NCI-H510A treated with DMSO at 0.1 percent for 48 hours (cell line): ENCODE results near the gene CTNND2.
"Not testable (repeated sequence)": the region's sequence is repeated elsewhere in the genome, so short reads cannot be mapped to it uniquely, and the experiment has no call there.

Experiments used
- DNase-seq: peaks from one replicate; lab custom pipeline; 2025; lab: John Stamatoyannopoulos, UW

The CTNND2 gene

DNA sequence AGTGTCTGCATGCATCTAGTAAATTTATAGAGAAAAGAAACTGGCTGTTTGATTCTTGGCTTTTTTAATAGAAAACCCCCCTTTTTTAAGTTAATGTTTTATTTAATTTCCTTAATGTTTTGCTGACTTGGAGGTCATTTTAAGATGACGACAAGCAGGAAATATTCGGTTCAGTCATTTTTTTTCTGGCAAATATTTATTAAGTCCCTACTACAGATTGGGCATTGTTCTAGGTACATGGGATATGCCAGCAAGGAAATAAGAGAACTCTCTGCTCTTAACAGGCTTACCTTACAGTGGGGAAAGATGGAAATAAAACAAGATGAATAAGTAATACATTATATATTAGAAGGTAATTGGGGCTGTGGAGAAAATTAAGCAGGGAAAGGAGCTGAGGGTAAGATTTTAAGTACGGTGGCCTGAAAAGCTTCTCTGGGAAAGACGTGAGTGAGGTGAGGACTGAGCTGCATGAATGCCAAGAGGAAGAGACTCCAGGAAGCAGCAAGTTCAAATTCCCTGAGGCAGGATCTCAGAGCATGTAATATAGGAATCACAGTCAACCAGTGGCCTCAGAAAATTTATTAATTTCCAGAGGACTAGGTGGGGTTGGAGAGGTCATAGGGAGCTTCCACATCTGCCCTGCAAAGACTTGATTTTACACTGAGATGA, 827.2 kb downstream of the CTNND2 start:
- no peak for DNase-seq

DNA sequence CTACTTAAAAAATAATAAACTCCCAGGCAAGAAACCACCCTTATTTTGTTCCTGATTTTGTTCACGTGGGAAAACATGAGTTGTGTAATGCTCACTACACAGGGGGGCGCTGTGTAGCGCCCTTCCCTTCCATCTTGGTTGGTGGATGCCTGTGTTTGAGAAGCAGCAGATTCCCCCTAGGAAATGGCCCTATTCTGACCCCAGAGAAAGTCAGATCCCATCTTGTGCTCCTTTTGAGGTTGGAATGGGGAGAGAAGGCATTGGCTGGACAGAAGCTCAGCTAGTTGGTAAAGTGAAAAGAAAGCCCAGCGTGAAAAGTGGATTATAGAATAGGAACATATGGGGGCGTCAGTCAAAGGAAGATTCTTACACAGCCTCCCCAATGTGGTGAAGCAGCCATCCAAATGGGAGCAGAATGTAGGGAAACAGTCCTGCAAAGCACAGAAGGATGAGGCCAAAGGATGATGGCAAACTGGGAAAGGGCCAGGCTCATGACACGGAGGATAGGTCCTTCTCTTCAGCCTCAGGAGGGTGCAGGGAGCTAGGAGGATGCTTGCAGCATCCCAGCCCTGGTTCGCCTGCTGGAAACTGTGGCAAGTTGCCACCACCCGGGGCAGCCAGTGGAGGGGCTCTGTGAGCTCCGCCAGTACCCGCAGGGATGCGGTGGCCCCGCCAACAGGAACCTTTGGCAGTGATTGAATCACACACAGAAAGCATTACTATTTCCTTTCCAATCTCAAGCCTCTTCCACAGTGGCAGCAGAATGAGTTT, 829.0 kb downstream of the CTNND2 start:
- DNase-seq, result no peak

- no peak for DNase-seq
These were observed 831.7 kb downstream of the CTNND2 start for GRCh38 chr5:11072568-11072967.

- DNase-seq, result no peak
These were observed 832.2 kb downstream of the CTNND2 start for GRCh38 chr5:11072076-11072475.

DNA sequence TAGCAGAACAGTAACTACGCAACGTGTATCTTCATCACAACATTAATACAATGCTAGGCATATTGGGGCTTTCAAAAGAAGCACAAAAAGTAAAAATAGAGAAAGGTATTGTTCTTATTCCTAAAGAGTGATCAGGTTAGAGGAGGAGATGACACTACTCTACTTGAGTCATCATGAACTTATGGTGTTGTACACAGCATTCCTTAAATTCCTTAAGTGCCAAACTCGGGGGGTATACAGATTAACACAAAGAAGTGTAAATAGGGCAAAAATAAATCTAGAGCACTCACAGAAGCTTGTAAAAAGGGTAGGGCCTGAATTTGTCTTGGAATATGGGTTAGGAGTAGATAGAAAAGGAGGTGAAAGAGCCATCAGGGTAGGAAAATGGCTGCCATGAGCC, 835.2 kb downstream of the CTNND2 start:
- DNase-seq, result no peak

DNA sequence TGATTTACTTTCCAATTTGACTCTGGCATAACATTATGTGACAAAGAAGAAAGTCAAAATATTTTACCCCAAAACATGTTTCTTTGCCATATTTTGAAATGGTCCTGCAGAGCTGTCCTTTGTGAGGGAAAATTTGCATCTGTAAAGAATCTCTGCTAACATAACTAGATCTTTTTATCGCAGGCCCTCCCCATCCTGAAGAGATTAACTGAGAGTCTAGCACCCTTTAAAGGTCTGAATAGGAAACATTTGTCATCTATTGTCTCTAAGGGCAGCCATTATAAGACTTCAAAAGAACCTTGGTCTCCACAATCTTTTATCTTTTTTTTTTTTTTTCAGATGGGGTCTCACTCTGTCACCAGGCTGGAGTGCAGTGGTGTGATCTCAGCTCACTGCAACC, 838.5 kb downstream of the CTNND2 start:
- DNase-seq, result not testable (repeated sequence)

DNA sequence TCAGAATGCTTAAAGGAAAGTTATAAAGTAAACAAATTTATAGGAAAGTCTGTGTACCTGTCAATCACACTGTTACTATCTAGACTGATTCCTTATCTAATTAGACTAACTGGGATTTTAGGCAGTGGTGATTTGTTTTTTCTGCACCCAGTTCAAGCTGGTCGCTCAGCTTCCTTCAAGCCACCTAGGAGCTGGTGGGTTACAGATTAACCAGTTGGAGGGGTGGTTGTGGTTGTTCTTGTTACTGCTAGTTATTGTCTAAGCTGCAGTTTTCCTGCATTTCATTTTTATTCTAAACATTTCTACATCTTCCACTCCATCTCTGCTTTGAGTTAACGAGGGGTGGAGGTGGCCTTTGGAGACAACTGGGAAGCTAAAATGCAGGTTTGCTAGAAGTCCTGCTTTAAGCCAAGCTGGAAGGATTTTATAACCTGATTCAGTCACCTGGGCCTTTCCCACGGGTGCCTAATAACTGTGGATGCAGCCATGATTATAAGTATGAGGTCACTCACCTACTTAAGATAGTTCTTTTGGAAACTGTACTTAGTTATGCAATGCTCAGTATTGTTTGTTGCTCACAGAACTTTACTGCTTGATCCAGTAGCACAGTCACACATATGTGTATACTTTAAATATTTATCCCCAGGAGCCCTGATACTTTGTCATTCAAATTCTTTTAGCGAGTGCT, 839.3 kb downstream of the CTNND2 start:
- DNase-seq, result no peak

- no peak for DNase-seq
These were observed 841.8 kb downstream of the CTNND2 start for GRCh38 chr5:11062397-11062796.

DNA sequence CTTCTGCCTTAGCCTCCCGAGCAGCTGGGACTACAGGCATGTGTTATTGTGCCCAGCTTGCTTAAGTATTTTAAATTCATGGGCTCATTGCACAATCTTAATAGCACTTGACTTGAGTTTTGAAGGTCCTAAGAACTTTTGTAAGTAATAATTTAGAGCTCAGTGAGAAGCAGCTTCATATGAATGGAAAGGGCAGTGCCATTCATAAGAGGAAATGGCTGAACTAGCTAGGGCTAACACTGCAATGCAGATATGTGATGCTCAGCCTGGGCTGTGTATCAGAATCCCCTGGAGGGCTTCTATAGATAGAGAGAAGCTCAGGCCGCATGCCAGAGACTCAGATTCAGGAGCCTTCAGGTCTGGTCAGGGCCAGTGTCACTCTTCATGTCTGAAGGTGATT, 847.7 kb downstream of the CTNND2 start:
- no peak for DNase-seq

DNA sequence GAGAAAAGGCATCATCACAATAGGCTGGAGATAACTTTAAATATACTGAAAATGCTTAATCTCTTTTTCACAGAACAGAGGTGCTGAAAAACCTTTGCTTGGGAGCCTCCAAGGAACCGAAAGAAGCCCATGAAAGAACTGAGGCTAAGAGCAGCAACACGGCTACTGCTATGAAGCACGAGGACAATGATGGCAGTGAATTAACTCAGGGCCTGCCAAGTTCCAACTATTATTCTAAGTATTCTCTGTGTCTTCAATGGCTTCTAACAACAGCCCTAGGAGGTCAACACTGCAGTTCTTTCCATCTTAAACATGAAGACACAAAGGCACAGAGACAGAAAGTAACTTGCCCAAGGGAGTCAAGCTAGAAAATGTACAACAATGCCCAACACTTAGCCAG, 850.2 kb downstream of the CTNND2 start:
- DNase-seq, result no peak

- DNase-seq, result no peak
These were observed 851.4 kb downstream of the CTNND2 start for GRCh38 chr5:11052871-11053270.

DNA sequence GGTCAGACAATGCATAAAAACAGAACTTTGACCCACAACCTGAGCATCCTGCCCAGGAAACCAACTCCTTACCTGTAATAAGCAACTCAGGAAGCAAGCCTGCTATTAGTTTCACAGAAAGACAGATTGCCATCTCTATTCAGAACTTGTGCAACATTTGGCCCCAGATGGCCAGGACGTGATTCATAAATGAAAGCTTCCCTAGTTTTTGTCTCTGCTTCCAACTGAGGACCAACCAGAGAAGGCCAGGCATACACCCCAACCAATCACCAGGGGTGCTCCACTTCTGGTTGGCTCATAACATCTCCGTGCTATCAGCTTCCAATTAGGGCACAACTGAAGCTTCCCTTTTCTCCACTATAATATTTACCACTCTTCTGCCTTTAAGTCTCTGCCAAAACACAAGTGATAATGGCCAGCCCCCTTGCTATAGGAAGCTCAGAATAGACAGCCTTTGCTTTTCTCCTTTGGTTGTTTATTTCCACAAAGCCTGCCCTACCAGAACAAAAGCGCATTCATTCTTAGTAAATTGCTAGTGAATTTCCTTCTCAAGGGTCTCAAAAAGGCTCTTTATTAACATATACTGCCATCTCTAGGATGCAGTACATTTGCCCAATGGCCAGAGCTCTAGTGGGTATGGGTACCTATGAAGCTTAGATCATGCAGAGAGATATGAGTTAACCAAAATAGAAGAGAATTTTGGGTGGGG, 853.5 kb downstream of the CTNND2 start:
- no peak for DNase-seq

- no peak for DNase-seq
These were observed 855.5 kb downstream of the CTNND2 start for GRCh38 chr5:11048760-11049159.

- DNase-seq, result no peak
These were observed 856.6 kb downstream of the CTNND2 start for GRCh38 chr5:11047625-11048024.

DNA sequence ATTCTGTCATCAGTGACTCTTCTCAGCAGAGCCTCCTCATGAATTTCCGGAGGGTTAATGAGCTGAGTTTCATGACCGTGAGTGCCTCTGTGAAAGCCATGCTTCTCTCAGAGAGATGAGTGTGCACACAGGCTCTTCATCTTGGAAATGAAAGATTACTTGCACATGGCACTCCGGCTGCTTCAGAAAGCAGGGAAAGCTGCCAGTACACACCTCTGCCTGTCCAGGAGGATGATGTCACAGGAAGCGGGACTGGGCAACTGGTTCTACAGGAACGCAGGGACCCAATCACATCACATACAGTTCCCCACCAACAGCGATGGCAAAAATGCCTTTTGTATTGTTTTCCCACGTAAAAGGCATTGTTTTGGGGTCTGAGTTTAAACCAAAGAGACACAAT, 857.2 kb downstream of the CTNND2 start:
- DNase-seq, result no peak

- no peak for DNase-seq
These were observed 858.1 kb downstream of the CTNND2 start for GRCh38 chr5:11046160-11046559.

DNA sequence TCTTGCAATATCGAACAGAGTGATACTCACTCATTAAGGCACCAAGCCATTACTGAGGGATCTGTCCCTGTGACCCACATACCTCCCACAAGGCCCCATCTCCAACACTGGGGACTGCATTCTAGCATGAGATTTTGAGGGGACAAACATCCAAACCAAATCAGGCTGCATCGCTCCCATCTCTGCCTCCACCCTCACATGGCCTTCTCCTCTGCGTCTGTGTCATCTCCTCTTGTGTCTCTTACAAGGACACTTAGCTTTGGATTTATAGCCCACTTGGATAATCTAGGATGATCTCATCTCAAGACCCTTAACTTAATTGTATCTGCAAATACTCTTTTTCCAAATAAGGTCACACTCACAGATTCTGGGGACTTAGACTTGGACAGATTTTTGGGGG, 858.8 kb downstream of the CTNND2 start:
- DNase-seq, result no peak

GRCh38 chr5:11044581-11044980, 859.7 kb downstream of the CTNND2 start:
- DNase-seq, result no peak

DNA sequence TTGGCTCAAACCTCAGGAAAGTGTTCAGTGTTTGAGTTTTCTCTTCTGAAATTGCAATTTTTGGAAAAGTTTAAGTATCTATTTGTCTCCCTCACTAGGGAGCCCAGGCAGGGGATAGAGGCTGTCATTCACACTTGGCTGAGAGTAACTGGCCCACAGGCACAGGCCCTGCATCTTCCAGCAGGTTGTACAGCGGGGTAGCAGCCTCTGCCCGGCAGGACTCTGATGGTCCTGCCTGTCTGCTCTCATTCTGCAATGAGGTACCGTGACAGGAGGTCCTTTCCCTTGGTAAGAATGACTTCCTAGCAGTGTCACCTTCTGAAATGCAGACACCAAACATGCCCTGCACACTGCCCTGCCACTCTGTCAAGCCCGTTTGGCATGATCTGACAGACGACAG, 860.4 kb downstream of the CTNND2 start:
- DNase-seq, result no peak

- no peak for DNase-seq
These were observed 863.9 kb downstream of the CTNND2 start for GRCh38 chr5:11040345-11040744.

- no peak for DNase-seq
These were observed 865.5 kb downstream of the CTNND2 start for GRCh38 chr5:11038772-11039171.

DNA sequence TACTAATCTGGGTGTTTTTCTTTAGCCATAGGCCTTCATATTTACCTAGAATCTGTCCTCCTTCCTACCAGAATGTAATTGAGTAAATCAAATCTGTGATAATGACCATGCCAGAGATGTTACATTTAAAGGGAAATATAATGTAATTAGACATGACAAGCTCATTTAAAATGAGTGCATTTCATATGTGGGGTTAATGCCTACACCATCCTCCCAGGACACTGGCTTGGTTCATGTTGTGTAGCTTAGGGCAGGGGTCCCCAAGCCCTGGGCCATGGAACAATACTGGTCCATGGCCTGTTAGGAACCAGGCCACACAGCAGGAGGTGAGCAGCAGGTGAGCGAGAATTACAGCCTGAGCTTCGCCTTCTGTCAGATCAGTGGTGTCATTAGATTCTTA, 866.3 kb downstream of the CTNND2 start:
- no peak for DNase-seq

- no peak for DNase-seq
These were observed 867.2 kb downstream of the CTNND2 start for GRCh38 chr5:11037080-11037479.
